Keratinocyte (primary cell): ENCODE data around the gene POU6F2.

ENCODE experiments used
- EZH2 ChIP-seq: IDR thresholded peaks from one replicate; pipeline ENCODE4 v1.6.1; 2012; ENCODE audit warnings: inconsistent platforms, mild to moderate bottlenecking, low read length, moderate library complexity
- TF ChIP-seq, protein P1 (sequence below), 3 experiments: IDR thresholded peaks in 1 of 3; conservative IDR thresholded peaks in 1 of 3; optimal IDR thresholded peaks in 1 of 3; 2 replicates in 2 of 3; 3 replicates in 1 of 3; pipeline versions ENCODE3 to v1.5.1; 2011; ENCODE audit warnings: low read length in 3 of 3, mild to moderate bottlenecking in 3 of 3, moderate library complexity in 2 of 3, control low read depth in 1 of 3, inconsistent platforms in 1 of 3; ENCODE audit not compliant: insufficient read depth in 2 of 3; ENCODE audit errors: extremely low read depth in 1 of 3

DNA sequence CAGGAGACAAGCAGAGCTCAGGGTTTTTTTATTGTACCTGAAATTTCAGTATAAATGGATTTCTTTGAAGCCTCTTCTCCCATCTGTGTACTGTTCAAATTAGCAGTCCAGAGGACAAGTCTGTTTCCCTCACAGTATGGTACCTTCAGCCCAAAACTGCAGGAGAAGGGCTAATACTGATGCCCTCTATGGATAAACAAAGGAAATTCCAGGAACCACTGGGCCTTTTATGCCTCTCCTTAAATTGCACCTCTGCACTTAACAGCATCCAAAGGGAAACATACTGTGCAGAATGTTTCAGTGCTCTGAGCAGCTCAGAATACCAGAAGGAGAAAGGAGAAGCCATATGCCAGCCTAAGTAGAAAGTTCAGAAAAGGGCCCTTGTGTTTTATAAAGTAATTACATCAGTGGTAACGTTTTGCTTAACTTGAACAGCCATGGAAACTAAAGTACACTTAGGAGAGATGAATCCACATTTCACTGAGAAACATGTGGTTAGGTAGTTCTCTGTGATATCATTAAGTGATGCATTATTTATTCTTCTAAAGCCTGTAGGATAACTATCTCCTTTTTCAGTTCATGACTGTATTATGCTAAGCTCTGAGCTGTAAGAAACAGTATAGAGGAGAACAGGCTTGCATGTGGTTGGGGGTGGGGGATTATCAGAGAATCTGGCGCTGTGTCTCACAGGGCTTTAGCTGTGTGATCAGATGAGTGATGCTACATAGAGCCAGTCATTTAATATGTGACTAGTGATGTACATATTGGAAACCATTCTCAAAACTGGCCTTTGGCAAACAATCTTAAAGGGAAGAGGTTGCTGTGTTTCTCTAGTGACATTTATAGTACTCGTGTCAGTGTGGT is 111.3 kb downstream of the POU6F2 start:
- TF ChIP-seq, protein P1, sequence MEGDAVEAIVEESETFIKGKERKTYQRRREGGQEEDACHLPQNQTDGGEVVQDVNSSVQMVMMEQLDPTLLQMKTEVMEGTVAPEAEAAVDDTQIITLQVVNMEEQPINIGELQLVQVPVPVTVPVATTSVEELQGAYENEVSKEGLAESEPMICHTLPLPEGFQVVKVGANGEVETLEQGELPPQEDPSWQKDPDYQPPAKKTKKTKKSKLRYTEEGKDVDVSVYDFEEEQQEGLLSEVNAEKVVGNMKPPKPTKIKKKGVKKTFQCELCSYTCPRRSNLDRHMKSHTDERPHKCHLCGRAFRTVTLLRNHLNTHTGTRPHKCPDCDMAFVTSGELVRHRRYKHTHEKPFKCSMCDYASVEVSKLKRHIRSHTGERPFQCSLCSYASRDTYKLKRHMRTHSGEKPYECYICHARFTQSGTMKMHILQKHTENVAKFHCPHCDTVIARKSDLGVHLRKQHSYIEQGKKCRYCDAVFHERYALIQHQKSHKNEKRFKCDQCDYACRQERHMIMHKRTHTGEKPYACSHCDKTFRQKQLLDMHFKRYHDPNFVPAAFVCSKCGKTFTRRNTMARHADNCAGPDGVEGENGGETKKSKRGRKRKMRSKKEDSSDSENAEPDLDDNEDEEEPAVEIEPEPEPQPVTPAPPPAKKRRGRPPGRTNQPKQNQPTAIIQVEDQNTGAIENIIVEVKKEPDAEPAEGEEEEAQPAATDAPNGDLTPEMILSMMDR (optimal IDR thresholded peaks at IDR 0.05 in 1 of 3, IDR thresholded peaks at IDR 0.05 in 1 of 3, conservative IDR thresholded peaks at IDR 0.05 in 1 of 3; ENCODE audit: extremely low read depth in 1 of 3, insufficient read depth in 2 of 3, low read length in 3 of 3) = no peak
- TF ChIP-seq EZH2 = no peak
